Astrocyte (in vitro differentiated cells and primary cell): Measurements from ENCODE around the gene MXD3.

ENCODE experiments used
- CTCF ChIP-seq: IDR thresholded peaks from 2 replicates; pipeline ENCODE4 v1.5.1; 2011; ENCODE audit warnings: low read depth, mild to moderate bottlenecking, inconsistent platforms, low read length, moderate library complexity; ENCODE audit not compliant: insufficient read depth
- EZH2 ChIP-seq: IDR thresholded peaks from 2 replicates; pipeline ENCODE4 v1.6.1; 2012; ENCODE audit warnings: mild to moderate bottlenecking, low read length, inconsistent platforms; ENCODE audit not compliant: insufficient read depth

- no peak for TF ChIP-seq CTCF
- no peak for TF ChIP-seq EZH2
These were observed 20.0 kb downstream of the MXD3 start for GRCh38 chr5:177291735-177292134.
